Osteocyte (in vitro differentiated cells): Measurements from ENCODE around the gene ZNF117. TPM values are rescaled to one million over a fixed set of nuclear protein-coding genes. Genes with fewer than 3 reads are reported as not detected.
"Not testable (repeated sequence)": the region's sequence is repeated elsewhere in the genome, so short reads cannot be mapped to it uniquely, and the experiment has no call there.

Experiments used
- DNase-seq: peaks from one replicate; pipeline ENCODE4 v3.0.0; 2021; ENCODE audit warnings: mixed read lengths; ENCODE audit not compliant: unreplicated experiment; ENCODE audit errors: extremely low spot score
- H3K27ac Mint-ChIP-seq: one replicate; pipeline ENCODE4 v1.8.0; 2021; ENCODE audit warnings: mild to moderate bottlenecking, mixed read lengths; ENCODE audit not compliant: unreplicated experiment
- H3K27me3 Mint-ChIP-seq: one replicate; pipeline ENCODE4 v1.8.0; 2021; ENCODE audit warnings: mixed read lengths; ENCODE audit not compliant: unreplicated experiment
- H3K36me3 Mint-ChIP-seq: one replicate; pipeline ENCODE4 v1.8.0; 2021; ENCODE audit warnings: mixed read lengths; ENCODE audit not compliant: unreplicated experiment
- H3K4me1 Mint-ChIP-seq: one replicate; pipeline ENCODE4 v1.8.0; 2021; ENCODE audit warnings: mixed read lengths; ENCODE audit not compliant: unreplicated experiment
- H3K4me3 Mint-ChIP-seq: one replicate; pipeline ENCODE4 v1.8.0; 2021; ENCODE audit warnings: mild to moderate bottlenecking, moderate library complexity, mixed read lengths; ENCODE audit not compliant: unreplicated experiment
- H3K9me3 Mint-ChIP-seq: one replicate; pipeline ENCODE4 v1.8.0; 2021; ENCODE audit warnings: mixed read lengths; ENCODE audit not compliant: unreplicated experiment
- CTCF ChIP-seq: fragments of 200-600 bp; sonication (generic); IDR thresholded peaks from 2 replicates; pipeline ENCODE4 v1.5.0; 2021; ENCODE audit warnings: antibody characterized with exemption, mild to moderate bottlenecking, moderate library complexity
- total RNA-seq: library from RNA; stranded (reverse); gene quantifications from 2 replicates; pipeline ENCODE4 v1.2.1, GENCODE V29; 2021

Gene ZNF117
- total RNA-seq, 1 donor from 2014 or later: 10.7 TPM

- H3K27ac Mint-ChIP-seq: no peak overlapping the region
Measured at GRCh38 chr7:64946772-64947171, 44.1 kb downstream of the ZNF117 start.

DNA sequence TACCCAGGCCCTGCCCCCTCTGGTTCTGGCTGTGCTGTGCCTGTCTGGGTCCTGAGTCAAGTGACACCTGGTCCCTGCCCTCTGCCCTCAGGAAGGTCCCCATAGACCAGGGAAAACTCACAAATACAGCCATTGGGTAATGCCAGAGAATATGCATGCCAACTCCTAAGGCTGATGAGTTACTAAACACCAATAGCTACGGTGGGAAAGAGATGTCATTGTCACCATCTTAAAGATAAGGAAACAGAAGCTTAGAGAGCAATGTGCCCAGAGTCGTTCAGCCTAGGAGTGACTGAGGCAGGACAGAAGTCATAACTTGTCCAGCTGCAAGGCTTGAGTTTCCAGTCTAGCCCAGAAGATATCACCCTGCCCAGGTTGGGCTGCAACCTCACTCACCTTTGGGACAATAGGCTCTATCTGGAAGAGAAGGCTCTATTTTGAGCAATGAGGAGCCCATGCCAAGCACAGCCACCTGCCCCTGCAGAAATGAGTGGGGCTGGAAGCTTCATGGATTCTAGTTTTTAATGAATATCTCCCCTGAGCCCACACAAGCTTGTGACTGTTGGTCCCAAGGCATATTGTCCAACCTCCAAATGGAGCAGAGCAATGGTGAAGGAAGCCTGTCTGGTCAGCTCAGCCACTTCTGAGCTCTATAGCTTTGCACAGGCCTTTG lies 45.2 kb downstream of the ZNF117 start:
- Mint-ChIP-seq H3K4me1 (peaks cover 4% of the 10 kb centered on the region), H3K36me3 (no peaks in the 10 kb centered on the region), H3K4me3 (no peak overlapping the region), H3K27me3 (peaks cover 40% of the 10 kb centered on the region), H3K9me3 (no peaks in the 10 kb centered on the region), H3K27ac (no peak overlapping the region)
- TF ChIP-seq CTCF: no peak
- DNase-seq: no peak

More at GRCh38 chr7:64946772-64947171, 44.1 kb downstream of the ZNF117 start:
- no peak for TF ChIP-seq CTCF
- DNase-seq: no peak
- peaks cover 7% of the 10 kb centered on the region for H3K4me1 Mint-ChIP-seq
- no peaks in the 10 kb centered on the region for H3K9me3 Mint-ChIP-seq
- H3K27me3 Mint-ChIP-seq: peaks cover 40% of the 10 kb centered on the region
- H3K36me3 Mint-ChIP-seq: no peaks in the 10 kb centered on the region
- H3K4me3 Mint-ChIP-seq: no peak overlapping the region

- not testable (repeated sequence) for H3K36me3 Mint-ChIP-seq, H3K4me3 Mint-ChIP-seq, DNase-seq, H3K4me1 Mint-ChIP-seq, H3K27ac Mint-ChIP-seq, H3K9me3 Mint-ChIP-seq
- peaks cover 38% of the 10 kb centered on the region for H3K27me3 Mint-ChIP-seq
Measured at GRCh38 chr7:64944667-64945502, 46.0 kb downstream of the ZNF117 start.

DNA sequence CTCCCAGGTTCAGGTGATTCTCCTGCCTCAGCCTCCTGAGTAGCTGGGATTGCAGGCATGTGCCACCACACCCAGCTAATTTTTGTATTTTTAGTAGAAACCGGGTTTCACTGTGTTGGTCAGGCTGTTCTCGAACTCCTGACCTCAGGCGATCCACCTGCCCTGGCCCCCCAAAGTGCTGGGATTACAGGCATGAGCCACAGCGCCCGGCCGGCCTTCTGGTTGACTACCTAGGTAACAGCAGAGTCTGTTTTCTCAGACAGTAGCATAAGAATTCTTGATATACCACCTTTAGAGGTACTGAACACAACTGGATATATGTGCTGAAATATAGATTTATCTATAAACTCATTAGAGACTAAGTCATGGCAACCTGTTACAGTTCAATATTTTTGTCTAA lies 50.8 kb downstream of the ZNF117 start:
- H3K27me3 Mint-ChIP-seq, H3K4me1 Mint-ChIP-seq, DNase-seq, H3K4me3 Mint-ChIP-seq, H3K27ac Mint-ChIP-seq, H3K36me3 Mint-ChIP-seq: not testable (repeated sequence)
- peaks cover 11% of the 10 kb centered on the region for H3K9me3 Mint-ChIP-seq

GRCh38 chr7:64938540-64938939 lies 52.3 kb downstream of the ZNF117 start:
- Mint-ChIP-seq H3K9me3 (peaks cover 14% of the 10 kb centered on the region), H3K4me3 (no peak overlapping the region), H3K27me3 (no peaks in the 10 kb centered on the region), H3K27ac (no peak overlapping the region), H3K4me1 (no peaks in the 10 kb centered on the region), H3K36me3 (peaks cover 2% of the 10 kb centered on the region)
- no peak for TF ChIP-seq CTCF
- DNase-seq: no peak

- H3K4me3 Mint-ChIP-seq: no peak overlapping the region
- DNase-seq: no peak
- peaks cover 4% of the 10 kb centered on the region for H3K36me3 Mint-ChIP-seq
- H3K4me1 Mint-ChIP-seq: no peaks in the 10 kb centered on the region
- no peak overlapping the region for H3K27ac Mint-ChIP-seq
- H3K9me3 Mint-ChIP-seq: peaks cover 21% of the 10 kb centered on the region
- H3K27me3 Mint-ChIP-seq: no peaks in the 10 kb centered on the region
- TF ChIP-seq CTCF: no peak
Measured at GRCh38 chr7:64934478-64934877, 56.4 kb downstream of the ZNF117 start.

DNA sequence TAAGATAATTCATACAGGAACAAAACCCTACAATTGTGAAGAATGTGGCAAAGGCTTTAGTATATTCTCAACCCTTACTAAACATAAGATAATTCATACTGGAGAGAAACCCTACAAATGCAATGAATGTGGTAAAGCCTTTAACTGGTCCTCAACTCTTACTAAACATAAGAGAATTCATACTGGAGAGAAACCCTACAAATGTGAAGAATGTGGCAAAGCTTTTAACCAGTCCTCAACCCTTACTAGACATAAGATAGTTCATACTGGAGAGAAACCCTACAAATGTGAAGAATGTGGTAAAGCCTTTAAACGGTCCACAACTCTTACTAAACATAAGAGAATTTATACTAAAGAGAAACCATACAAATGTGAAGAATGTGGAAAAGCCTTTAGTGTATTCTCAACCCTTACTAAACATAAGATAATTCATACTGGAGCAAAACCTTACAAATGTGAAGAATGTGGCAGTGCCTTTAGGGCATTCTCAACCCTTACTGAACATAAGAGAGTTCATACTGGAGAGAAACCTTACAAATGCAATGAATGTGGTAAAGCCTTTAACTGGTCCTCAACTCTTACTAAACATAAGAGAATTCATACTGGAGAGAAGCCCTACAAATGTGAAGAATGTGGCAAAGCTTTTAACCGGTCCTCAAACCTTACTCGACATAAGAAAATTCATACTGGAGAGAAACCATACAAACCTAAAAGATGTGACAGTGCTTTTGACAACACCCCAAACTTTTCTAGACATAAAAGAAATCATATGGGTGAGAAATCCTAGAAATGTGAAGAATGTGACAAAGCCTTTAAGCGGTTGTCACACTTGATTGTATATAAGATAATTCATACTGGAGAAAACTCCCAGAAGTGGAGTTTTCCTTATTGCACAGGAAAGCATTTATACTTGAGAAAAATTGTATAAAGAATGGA lies 62.3 kb downstream of the ZNF117 start:
- not testable (repeated sequence) for H3K27ac Mint-ChIP-seq, H3K4me3 Mint-ChIP-seq, H3K27me3 Mint-ChIP-seq, H3K4me1 Mint-ChIP-seq, DNase-seq
- peaks cover 46% of the 10 kb centered on the region for H3K9me3 Mint-ChIP-seq
- H3K36me3 Mint-ChIP-seq: peaks cover 49% of the 10 kb centered on the region
